Common myeloid progenitor, CD34-positive (primary cell): ENCODE measurements around the gene ABLIM2.

ENCODE experiments used
- CTCF ChIA-PET: fragments of 350-600 bp; sonication (Branson Sonifier 250); formaldehyde crosslinking; loops from one replicate; lab custom pipeline; 2021; ENCODE audit warnings: antibody characterized with exemption; lab: Charles Lee
- POLR2A ChIA-PET: fragments of 350-600 bp; sonication (Branson Sonifier 250); formaldehyde crosslinking; loops from one replicate; lab custom pipeline; 2021; ENCODE audit warnings: antibody characterized with exemption; lab: Charles Lee
- DNase-seq, 3 donors: peaks; one replicate each; pipeline versions ENCODE4 v3.0.0 to v3.0.0-alpha.2; 2013
- H3K27ac ChIP-seq, 2 experiments: 1 replicate in 1 of 2; 2 replicates in 1 of 2; pipeline ENCODE4 v1.7.0; 2013; ENCODE audit warnings: inconsistent platforms in 2 of 2, low read length in 2 of 2, mild to moderate bottlenecking in 2 of 2, low read depth in 1 of 2, moderate library complexity in 1 of 2; ENCODE audit not compliant: severe bottlenecking in 2 of 2, insufficient read depth in 1 of 2, poor library complexity in 1 of 2
- H3K27me3 ChIP-seq, 5 experiments: replicated peaks in 2 of 5; 1 replicate in 3 of 5; 2 replicates in 2 of 5; pipeline versions ENCODE4 v1.6.1 to v1.7.0; 2013; ENCODE audit warnings: low read length in 4 of 5, mild to moderate bottlenecking in 2 of 5, moderate library complexity in 2 of 5, inconsistent platforms in 1 of 5; ENCODE audit not compliant: insufficient read depth in 5 of 5, control insufficient read depth in 4 of 5
- H3K36me3 ChIP-seq, 4 experiments: 1 replicate in 2 of 4; 2 replicates in 2 of 4; pipeline versions ENCODE4 v1.6.1 to v1.7.0; 2013; ENCODE audit warnings: low read length in 3 of 4, control low read depth in 1 of 4, mild to moderate bottlenecking in 1 of 4; ENCODE audit not compliant: control insufficient read depth in 4 of 4, insufficient read depth in 4 of 4
- H3K4me1 ChIP-seq, 4 experiments: 1 replicate in 3 of 4; 2 replicates in 1 of 4; pipeline versions ENCODE4 v1.6.1 to v1.7.1; 2013; ENCODE audit warnings: low read length in 3 of 4, mild to moderate bottlenecking in 3 of 4, control low read depth in 1 of 4, inconsistent platforms in 1 of 4, moderate library complexity in 1 of 4; ENCODE audit not compliant: control insufficient read depth in 4 of 4, insufficient read depth in 4 of 4; ENCODE audit errors: control extremely low read depth in 1 of 4
- H3K4me3 ChIP-seq, 7 experiments: 1 replicate in 4 of 7; 2 replicates in 3 of 7; pipeline versions ENCODE4 v1.5.1 to v1.7.0; 2013; ENCODE audit warnings: mild to moderate bottlenecking in 7 of 7, low read length in 6 of 7, moderate library complexity in 6 of 7, inconsistent platforms in 2 of 7, low read depth in 2 of 7, control low read depth in 1 of 7; ENCODE audit not compliant: insufficient read depth in 4 of 7, control insufficient read depth in 1 of 7; ENCODE audit errors: extremely low read depth in 1 of 7
- H3K9me3 ChIP-seq, 5 experiments: 1 replicate in 4 of 5; 2 replicates in 1 of 5; pipeline versions ENCODE4 v1.6.1 to v1.7.1; 2013; ENCODE audit warnings: low read length in 4 of 5, mild to moderate bottlenecking in 2 of 5, inconsistent platforms in 1 of 5, low read depth in 1 of 5, moderate library complexity in 1 of 5; ENCODE audit not compliant: control insufficient read depth in 4 of 5, insufficient read depth in 2 of 5; ENCODE audit errors: control extremely low read depth in 1 of 5
- WGBS: methylation state at CpG from one replicate; pipeline ENCODE4 v1.1.5; 2013; ENCODE audit not compliant: insufficient coverage; 5-methylcytosine and 5-hydroxymethylcytosine counted together

The ABLIM2 gene

GRCh38 chr4:8041172-8041571 is 117.4 kb downstream of the ABLIM2 start:
- Histone ChIP-seq H3K27ac (no peak overlapping the region), H3K9me3 (peaks cover 0 to 3% (median 0%) of the 10 kb centered on the region in 5 experiments), H3K4me3 (no peak overlapping the region), H3K27me3 (peaks cover 0 to 88% (median 29%) of the 10 kb centered on the region in 5 experiments), H3K36me3 (no peaks in the 10 kb centered on the region), H3K4me1 (peaks cover 0 to 6% (median 3%) of the 10 kb centered on the region in 4 experiments)
- CTCF ChIA-PET = no interaction called here
- WGBS = 100% methylated on average over 6 of the region's 7 CpGs
- POLR2A ChIA-PET = no interaction called here
- DNase-seq = no peak

GRCh38 chr4:8040607-8041006 is 118.0 kb downstream of the ABLIM2 start:
- 77% methylated on average over 7 of the region's 7 CpGs for WGBS
- CTCF ChIA-PET = no interaction called here
- no peak for DNase-seq
- Histone ChIP-seq H3K9me3 (peaks cover 0 to 3% (median 0%) of the 10 kb centered on the region in 5 experiments), H3K27me3 (peaks cover 0 to 82% (median 29%) of the 10 kb centered on the region in 5 experiments), H3K4me3 (no peak overlapping the region), H3K36me3 (no peaks in the 10 kb centered on the region), H3K4me1 (peaks cover 0 to 12% (median 9%) of the 10 kb centered on the region in 4 experiments), H3K27ac (no peak overlapping the region)
- POLR2A ChIA-PET = no interaction called here

DNA sequence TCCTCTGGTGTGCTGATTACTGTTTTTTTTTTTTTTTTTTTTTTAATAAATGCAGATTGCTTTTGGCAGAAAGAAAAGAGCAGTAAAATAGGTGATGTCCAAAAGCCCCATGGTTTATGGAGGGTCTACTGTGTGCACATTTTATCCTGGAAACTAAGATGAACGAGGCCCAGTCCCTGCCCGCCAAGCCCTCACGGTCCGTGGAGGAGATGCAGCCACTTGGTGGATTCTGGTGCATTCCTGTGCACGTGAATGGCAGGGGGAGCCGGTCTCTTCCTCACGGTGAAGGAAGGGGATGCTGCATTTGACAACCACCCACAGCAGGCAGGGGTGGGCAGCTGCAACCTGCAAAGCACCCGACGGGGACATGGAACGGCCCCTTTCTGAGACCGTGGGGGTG is 118.8 kb downstream of the ABLIM2 start:
- POLR2A ChIA-PET = no interaction called here
- Histone ChIP-seq H3K4me3 (no peak overlapping the region), H3K9me3 (peaks cover 0 to 3% (median 0%) of the 10 kb centered on the region in 5 experiments), H3K4me1 (peaks cover 0 to 19% (median 15%) of the 10 kb centered on the region in 4 experiments), H3K36me3 (no peaks in the 10 kb centered on the region), H3K27me3 (peaks cover 0 to 75% (median 28%) of the 10 kb centered on the region in 5 experiments), H3K27ac (no peak overlapping the region)
- WGBS = 86% methylated on average over 9 of the region's 11 CpGs
- CTCF ChIA-PET = no interaction called here
- no peak for DNase-seq

DNA sequence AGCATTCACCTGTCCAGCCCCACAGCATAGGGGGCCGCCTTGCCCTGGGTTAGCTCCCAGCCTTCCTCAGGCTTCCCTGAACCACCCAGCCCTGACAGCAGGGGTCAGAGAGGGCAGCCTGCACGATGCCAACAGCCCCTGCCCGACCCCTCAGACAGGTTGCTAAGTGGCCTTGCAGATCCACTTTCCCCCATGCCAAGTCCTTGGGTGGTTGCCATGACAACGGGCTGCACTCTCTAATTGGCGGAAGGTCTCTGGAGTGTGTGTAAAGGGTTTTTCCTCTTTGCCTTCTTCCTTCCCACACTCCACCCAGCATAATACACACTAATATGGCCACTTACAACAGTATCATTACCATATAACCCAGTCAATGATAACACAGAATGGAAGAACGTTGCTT is 119.3 kb downstream of the ABLIM2 start:
- POLR2A ChIA-PET = no interaction called here
- DNase-seq = peak in 2 of 3 donors; percentile 16 to 17

DNA sequence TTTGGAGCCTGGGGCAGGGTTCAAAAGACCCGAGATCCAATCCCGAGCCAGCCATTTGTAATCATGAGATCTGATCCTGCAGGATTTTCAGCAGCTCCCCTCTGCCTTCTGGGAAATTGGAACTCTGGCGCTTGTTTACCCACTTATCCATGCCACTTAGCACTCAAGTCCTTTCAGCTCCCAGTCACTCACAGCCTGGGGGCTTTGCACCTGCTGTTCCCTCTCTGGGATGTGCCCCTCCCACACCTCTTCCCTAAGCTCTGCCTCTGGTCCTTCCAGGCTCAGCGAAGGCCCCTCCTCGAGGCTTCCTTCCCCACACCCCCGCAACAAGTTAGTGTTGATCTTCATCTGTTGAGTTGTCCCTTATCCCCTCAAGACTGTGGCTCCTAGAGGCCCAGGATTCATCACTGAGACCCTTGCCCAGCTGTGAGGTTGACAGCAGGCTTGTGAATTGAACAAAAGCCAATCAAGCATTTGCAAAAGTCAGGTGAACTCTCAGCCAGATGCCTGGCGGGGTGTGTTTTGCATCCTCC is 119.8 kb downstream of the ABLIM2 start:
- H3K27ac ChIP-seq = no peak overlapping the region
- H3K9me3 ChIP-seq = peaks cover 0 to 2% (median 0%) of the 10 kb centered on the region in 5 experiments
- H3K4me1 ChIP-seq = peaks cover 0 to 19% (median 15%) of the 10 kb centered on the region in 4 experiments
- ChIA-PET POLR2A (interaction anchor here (0.5 kb wide), 1 partner anchor 211 kb away, joined by 4 read pairs; no protein-coding TSS in a partner anchor), CTCF (no interaction called here)
- DNase-seq = no peak
- H3K4me3 ChIP-seq = no peak overlapping the region
- peaks cover 0 to 72% (median 28%) of the 10 kb centered on the region in 5 experiments for H3K27me3 ChIP-seq
- no peaks in the 10 kb centered on the region for H3K36me3 ChIP-seq
- WGBS = 60% methylated on average over 7 of the region's 7 CpGs

More for the DNA sequence above, 119.3 kb downstream of the ABLIM2 start:
- Histone ChIP-seq H3K27ac (no peak overlapping the region), H3K4me3 (no peak overlapping the region), H3K27me3 (peaks cover 0 to 71% (median 28%) of the 10 kb centered on the region in 5 experiments), H3K4me1 (peaks cover 0 to 19% (median 15%) of the 10 kb centered on the region in 4 experiments), H3K9me3 (peaks cover 0 to 3% (median 0%) of the 10 kb centered on the region in 5 experiments), H3K36me3 (no peaks in the 10 kb centered on the region)
- WGBS = 52% methylated on average over 2 of the region's 6 CpGs
- CTCF ChIA-PET = no interaction called here

DNA sequence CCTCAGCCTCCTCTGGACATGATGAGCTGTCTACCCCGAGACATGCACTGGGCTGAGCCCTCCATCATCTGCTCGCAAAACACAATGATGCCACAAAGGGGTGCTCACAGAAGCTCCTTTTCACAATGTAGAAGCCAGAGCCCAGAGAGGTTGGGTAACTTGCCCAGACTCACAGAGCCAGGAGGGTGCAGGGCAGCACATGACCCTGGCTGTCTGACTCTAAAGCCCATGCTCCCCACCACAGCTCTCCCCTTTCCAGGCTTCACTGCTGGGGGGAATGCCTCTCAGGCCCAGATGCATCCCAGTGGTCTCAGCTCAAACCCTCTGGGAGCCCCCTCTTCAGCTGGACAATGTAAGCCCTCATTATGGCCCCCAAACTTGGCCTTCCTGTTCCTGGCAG is 120.5 kb downstream of the ABLIM2 start:
- Histone ChIP-seq H3K4me1 (peaks cover 0 to 19% (median 15%) of the 10 kb centered on the region in 4 experiments), H3K27ac (no peak overlapping the region), H3K36me3 (no peaks in the 10 kb centered on the region), H3K27me3 (peaks cover 0 to 72% (median 28%) of the 10 kb centered on the region in 5 experiments), H3K9me3 (no peaks in the 10 kb centered on the region), H3K4me3 (no peak overlapping the region)
- DNase-seq = no peak
- ChIA-PET POLR2A (interaction anchor here (0.5 kb wide), 1 partner anchor 211 kb away, joined by 4 read pairs; no protein-coding TSS in a partner anchor), CTCF (no interaction called here)
- 93% methylated on average over 2 of the region's 2 CpGs for WGBS

- CTCF ChIA-PET = no interaction called here
- Histone ChIP-seq H3K4me3 (no peak overlapping the region), H3K4me1 (peaks cover 0 to 19% (median 15%) of the 10 kb centered on the region in 4 experiments), H3K36me3 (no peaks in the 10 kb centered on the region), H3K27me3 (peaks cover 0 to 74% (median 28%) of the 10 kb centered on the region in 5 experiments), H3K27ac (no peak overlapping the region), H3K9me3 (no peaks in the 10 kb centered on the region)
- POLR2A ChIA-PET = no interaction called here
- WGBS = 91% methylated on average over 7 of the region's 7 CpGs
- DNase-seq = no peak
Observed at GRCh38 chr4:8037150-8037769, 121.4 kb downstream of the ABLIM2 start.
